GM18526 (cell line): ENCODE results near the gene ASB4.

Source experiments
- POLR2A ChIP-seq: IDR thresholded peaks from 3 replicates; pipeline ENCODE4 v1.6.1; 2011; ENCODE audit not compliant: insufficient read length; ENCODE audit errors: extremely low read depth

Gene ASB4

DNA sequence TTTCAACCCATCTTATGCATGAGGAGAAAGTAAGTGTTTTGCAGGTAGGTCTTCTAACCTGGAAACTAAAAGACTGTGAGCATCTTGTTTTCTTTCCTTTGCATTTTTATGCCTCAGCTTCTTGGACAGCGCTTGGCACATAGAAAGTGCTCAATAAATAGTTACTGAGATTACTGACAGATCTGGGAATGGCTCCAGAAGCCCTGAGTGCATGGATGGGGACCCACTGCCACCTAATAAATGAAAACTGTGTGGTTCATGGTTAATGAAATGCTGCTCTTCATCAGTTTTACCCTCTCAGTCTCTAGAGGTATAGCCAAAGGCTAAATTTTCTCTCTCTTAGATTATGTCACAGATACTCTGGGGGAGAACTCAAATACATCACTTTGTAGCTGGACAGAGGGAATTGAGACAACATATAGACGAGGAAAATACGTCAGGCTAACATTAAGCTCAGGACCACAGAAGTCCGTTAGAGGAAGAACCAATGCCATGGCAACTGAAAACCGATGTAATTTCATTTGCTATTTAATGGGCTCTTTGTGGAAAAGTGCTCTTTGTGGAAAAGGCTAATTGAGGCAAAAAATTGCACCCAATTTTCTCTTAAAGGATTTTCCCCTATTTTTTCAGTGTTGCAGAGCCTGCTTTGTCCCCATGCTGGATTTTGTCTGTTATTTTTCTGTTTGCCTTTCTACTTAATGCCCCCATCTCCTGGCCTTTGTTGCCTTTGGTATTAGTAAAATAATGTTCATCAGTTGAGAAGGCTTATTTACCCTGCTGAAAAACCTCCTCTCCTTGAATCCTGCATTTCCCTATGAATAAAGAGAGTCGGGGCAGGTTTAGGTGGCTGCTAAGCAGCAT lies 17.8 kb downstream of the ASB4 start:
- TF ChIP-seq POLR2A, result no peak

DNA sequence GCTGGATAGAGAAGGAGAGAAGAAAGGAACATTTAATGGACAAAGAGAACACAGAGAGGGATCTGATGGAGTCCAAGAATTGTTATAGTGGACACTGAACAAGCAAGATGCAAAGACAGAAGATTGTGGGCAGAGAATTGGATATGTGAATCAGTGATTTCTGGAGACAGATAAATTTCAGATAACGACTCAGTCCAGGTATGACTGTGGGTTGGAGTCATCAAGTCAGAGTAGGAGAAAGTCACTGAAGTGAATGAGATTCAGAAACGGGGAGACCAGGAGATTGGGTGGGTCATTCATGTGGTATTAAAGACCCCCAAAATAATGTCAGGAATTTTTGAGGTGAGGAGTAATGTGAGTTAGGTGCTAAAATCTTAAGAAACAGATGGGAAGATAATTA lies 23.0 kb downstream of the ASB4 start:
- TF ChIP-seq POLR2A, result no peak

DNA sequence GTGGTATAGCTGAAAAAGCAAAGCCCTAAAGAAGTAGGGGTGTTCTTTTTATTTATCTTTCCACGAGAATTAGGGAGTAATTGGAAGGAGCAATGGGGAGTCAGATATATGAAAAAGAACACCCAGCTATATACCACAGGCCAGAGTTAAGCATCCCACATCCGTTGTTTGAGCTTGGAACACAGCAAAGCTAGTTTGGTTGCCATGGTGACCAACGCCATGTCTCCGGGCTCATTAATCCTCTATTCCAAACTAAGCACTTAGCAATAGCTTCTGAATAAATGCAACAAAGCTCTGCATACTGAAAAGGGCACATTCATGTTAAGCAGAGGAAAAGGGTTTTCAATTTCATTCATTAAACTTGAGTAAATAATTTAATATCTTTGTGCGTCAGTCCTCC lies 23.5 kb downstream of the ASB4 start:
- no peak for TF ChIP-seq POLR2A

DNA sequence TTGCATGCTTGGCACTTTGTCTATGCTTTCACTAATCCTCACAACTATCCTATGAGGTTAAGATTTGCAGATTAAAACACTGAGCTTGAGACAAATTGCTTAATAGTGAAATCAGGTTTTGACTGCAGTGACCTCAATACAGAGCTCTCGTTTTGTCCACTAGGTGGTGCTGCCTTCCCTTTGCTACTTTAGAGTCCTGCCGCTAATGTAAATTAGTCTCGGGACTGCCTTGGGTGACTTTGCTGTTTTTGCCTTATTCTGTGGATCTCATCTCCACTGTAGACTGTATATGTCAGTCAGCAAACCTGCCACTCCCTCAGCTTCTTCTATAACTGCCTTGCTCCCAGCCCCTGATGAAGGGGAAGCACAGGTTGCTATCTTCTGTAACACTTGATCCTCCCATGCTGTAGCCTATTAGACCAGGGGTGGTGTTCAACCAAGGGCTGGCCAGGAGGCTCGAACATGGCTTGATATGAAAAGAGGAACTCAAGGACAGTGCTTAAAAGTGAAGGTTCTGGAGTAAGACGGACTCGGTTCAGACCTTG lies 26.0 kb downstream of the ASB4 start:
- TF ChIP-seq POLR2A, result no peak

DNA sequence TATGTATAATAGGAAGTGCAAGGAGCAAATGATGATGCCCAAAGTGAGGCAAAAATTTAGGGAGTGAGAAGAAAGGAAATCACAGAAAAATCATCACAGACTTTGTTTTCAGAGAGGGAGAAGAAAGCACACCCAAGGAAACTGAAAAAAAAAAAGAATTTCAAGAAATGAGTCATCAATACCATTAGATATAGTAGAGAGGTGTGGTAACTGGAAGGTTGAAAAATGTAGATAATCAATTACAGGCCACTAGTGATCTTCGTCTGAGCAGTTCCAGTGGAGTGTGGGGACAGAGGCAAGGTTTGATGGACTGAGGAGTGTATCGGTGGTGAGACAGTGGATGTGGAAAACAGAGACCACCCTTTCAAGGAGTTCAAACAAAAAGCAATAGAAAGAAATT lies 31.7 kb downstream of the ASB4 start:
- no peak for TF ChIP-seq POLR2A

DNA sequence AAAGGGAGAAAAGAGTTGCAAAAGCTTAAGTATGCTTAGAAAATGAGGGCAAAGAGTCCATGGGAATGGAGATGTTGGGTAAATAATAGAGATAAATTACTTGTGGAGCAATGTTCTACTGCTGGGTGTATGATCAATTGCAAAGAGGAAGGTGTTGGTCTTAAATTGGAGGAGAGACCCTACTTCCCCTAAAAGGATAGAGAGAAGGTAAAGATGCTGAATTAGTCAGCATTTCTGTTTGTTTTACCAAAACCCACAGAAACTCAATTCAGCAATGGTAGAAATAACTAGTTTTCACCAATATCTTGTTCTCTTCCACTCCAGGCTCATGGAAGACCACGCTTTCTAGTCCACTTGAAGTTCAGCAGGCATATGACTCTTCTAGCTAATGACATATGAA lies 32.1 kb downstream of the ASB4 start:
- TF ChIP-seq POLR2A, result no peak

DNA sequence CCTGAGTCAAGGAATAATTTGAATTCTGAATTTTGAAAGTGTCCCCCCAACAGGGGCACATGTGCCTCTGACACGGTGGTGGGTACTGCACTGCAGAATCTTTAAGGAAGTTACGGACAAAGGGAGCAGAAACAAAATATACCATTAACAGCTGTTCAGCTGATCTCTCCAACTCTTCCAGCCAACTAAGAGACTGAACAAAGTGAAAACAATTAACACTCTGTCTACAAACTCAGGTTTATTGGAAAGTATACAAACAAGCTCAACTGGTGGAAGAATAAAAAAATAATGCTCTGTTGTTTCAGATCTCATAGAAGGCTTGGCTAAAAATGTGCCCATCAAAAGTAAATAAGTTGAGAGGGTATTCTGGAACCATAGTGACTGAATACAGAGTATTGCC lies 34.4 kb downstream of the ASB4 start:
- TF ChIP-seq POLR2A, result no peak

DNA sequence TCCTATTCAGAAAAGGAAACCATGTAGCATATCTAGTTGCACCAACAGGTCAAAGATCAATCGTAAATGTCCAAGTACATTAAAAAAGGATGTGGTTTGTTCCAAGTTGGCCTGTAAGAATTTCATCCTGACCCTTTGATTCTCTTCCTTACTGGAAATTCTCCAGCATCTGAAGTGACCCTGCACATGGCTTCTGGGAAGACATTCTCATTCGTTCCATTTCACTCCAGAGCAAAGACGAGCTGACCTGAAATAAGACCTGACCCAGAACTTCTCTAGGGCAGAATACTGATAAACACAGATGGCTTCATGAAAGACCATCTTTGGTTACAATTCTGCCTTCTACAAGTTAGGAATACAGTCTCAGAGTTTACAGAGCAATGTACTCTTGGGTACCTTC lies 39.8 kb downstream of the ASB4 start:
- no peak for TF ChIP-seq POLR2A

DNA sequence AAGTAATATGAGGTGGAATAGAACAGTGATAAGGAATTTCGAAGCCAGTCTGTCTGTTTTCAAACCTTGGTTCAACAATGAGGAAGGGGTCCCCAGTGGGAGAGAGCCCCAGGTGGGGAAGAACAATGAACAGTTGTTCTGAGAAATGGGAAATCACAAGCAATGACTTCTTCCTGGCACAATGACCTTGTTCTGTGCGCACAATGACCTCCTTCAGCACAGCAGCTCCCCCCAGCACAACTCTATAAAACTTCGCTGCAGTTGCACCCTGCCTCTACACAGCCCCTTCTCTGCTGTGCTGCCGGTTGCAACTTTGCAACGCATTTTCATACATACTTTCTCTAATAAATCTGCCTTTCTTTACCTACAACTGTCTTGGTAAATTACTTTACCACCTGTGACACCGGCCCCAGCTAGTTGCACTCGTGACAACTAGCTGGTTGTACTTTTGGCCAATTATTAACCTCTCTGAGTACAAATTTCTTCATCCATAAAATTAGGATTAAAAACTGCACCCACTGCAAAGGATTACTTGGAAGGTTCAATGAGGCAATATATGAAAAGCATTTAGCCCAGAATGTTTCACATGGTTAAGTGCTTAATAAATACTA lies 40.5 kb downstream of the ASB4 start:
- no peak for TF ChIP-seq POLR2A

DNA sequence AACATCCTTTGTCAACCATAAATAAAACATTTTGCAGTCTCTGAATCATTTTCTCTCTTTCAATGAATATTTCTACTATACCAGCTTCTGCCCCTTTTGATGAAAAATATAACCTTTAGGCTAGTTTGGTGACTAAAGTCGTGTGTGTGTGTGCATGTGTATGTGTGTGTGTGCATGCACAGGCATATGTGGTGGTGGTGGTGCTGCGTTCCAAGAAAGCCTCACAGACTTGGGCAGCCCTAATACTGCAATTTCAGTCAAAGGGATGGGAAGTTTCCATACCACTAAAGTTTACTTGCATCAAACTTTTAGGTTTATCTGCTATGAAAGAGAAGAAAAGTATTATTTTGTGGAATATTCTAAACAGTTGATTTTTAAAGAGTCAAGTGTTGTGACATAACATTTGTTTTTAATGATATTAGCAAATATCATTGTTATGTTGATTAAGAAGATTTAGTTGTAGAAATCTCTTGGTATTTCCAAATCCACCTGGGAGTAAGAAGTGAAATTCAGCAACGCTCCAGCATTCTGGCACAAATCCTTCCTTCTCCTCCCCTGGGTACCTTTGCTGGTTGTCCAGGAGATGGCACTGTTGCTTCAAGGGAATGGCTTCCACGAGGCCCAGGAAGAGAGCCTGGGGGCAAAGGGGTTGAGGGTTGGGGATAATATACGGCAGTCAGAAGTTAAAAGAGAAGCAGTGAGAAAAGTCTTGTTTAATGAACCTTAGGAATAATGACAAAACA lies 41.5 kb downstream of the ASB4 start:
- TF ChIP-seq POLR2A, result no peak

DNA sequence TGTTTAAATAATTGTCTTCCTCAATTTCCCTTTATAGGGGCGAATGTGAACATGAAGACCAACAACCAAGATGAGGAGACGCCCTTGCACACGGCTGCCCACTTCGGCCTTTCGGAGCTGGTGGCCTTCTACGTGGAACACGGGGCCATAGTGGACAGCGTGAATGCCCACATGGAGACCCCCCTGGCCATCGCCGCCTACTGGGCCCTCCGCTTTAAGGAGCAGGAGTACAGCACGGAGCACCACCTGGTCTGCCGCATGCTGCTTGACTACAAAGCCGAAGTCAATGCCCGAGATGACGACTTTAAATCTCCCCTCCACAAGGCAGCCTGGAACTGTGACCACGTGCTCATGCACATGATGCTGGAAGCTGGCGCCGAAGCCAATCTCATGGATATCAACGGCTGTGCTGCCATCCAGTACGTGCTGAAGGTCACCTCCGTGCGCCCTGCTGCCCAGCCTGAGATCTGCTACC lies 42.1 kb downstream of the ASB4 start:
- TF ChIP-seq POLR2A, result no peak

DNA sequence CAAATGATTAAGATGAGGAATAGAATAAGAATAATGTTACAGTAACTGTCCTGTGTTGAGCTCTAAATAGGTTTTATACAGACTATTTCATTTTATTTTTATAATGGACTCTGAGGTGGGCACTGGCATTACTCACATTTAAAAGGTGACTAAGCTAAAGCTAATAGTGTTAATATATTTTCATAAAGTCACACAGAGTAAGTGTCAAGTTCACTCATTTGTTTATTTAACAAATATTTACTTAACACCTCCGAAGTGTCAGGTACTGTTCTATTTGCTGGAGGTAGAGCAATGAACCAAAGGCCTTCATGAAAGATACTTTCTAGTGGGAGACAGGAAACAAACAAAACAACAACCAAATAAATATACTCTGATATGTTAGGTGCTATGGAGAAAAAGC lies 44.0 kb downstream of the ASB4 start:
- TF ChIP-seq POLR2A, result no peak

DNA sequence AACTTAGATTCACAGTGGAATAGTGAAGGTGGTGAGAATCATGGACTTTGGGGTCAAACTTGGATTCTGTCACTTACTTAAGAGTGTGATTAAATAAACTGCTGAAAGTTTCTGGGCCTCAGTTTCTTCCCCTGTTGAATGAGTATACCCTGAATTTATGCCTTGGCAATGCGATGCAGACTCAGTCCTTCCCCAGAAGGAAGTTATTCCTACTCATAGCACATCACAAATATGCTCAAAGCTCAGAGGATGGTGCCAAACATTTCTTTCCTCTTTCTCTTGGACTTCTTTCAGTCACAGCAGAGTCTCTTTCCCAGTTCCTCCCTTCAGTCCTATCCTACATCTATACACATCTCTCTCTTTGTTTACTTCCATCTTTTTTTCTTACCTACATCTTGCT lies 45.1 kb downstream of the ASB4 start:
- TF ChIP-seq POLR2A, result no peak

DNA sequence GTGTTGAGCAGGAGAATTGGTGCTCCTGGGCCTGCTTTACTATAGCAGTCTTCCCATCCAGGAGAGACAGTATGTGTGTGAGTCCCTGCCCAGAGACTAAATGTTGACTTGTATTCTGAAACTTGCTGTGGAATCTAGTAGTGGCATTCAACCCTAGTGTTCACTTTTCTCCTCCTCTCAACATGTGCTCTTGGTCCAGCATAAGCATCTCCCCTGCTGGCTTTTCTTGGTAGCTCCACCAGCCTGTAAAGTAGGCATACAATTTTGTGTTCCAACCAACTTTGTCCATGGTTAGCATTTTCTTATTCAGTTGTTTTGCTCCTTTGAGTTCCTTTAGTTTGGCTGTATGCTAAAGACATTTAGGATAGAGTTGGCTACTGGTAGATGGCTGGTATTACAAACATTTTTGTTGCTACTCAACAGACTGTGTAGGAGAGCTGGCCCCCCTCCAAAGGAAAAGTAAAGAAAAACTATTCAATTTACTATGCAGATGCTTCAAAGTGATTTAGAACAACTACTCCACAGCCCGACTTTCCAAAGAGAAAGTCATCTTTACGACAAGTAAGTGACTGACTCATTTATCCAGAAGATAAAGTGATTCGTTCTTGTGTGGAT lies 46.0 kb downstream of the ASB4 start:
- TF ChIP-seq POLR2A, result no peak

DNA sequence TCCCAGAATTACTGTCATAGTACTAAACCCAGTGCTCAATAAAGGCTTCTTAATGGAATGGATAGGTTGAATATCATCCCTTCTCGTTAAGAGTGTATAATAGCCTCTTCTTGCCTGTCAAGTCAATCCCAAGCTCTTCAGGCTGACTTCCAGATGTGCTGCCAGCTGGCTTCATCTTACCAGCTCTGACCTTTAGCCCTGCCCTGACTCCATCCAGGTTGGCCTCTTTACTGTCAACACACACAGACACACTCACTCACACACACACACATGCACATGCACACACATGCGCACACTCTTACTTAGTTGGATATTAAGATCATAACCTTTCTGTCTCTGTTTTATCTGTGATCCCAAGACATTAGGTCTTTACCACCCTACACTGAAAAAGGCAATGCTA lies 49.1 kb downstream of the ASB4 start:
- no peak for TF ChIP-seq POLR2A
